Fibroblast of lung (primary cell): ENCODE results near the gene RNF19B. TPM values are rescaled to one million over a fixed set of nuclear protein-coding genes. Genes with fewer than 3 reads are reported as not detected.

ENCODE experiments used
- DNase-seq, 2 donors: peaks; one replicate each; pipeline versions ENCODE4 v3.0.0 to v3.0.0-alpha.2; 2010; ENCODE audit warnings: low read depth in 2 of 2
- H2AFZ ChIP-seq: 2 replicates; pipeline ENCODE4 v1.5.1; 2012; ENCODE audit warnings: low read length, control low read depth, inconsistent platforms
- H3K27ac ChIP-seq: 2 replicates; pipeline ENCODE4 v1.5.1; 2011; ENCODE audit warnings: low read length, control low read depth; ENCODE audit not compliant: insufficient read depth
- H3K27me3 ChIP-seq: 2 replicates; pipeline ENCODE4 v1.5.1; 2011; ENCODE audit warnings: mild to moderate bottlenecking, low read length; ENCODE audit not compliant: control insufficient read depth, insufficient read depth
- H3K36me3 ChIP-seq: 2 replicates; pipeline ENCODE4 v1.5.1; 2011; ENCODE audit warnings: low read length; ENCODE audit not compliant: control insufficient read depth, insufficient read depth
- H3K4me1 ChIP-seq: 2 replicates; pipeline ENCODE4 v1.5.1; 2011; ENCODE audit warnings: low read length; ENCODE audit not compliant: control insufficient read depth, insufficient read depth; ENCODE audit errors: extremely low read depth
- H3K4me2 ChIP-seq: 2 replicates; pipeline ENCODE4 v1.5.1; 2011; ENCODE audit warnings: low read length, control low read depth; ENCODE audit not compliant: insufficient read depth; ENCODE audit errors: extremely low read depth
- H3K4me3 ChIP-seq, 4 experiments: fragments of 200-600 bp in 1 of 4; sonication (generic) in 1 of 4; replicated peaks in 1 of 4; 2 replicates each; pipeline ENCODE4 v1.5.1; 2011 to 2016; ENCODE audit warnings: low read length in 4 of 4, low read depth in 3 of 4, mild to moderate bottlenecking in 3 of 4, control low read depth in 2 of 4, inconsistent platforms in 1 of 4, mixed read lengths in 1 of 4; ENCODE audit not compliant: insufficient read depth in 1 of 4; ENCODE audit errors: control extremely low read depth in 1 of 4
- H3K79me2 ChIP-seq: 2 replicates; pipeline ENCODE4 v1.5.1; 2012; ENCODE audit warnings: mild to moderate bottlenecking, low read length, inconsistent platforms; ENCODE audit not compliant: control insufficient read depth, insufficient read depth
- H3K9ac ChIP-seq: 2 replicates; pipeline ENCODE4 v1.5.1; 2011; ENCODE audit warnings: mild to moderate bottlenecking, low read length, control low read depth; ENCODE audit not compliant: insufficient read depth
- H3K9me3 ChIP-seq: 2 replicates; pipeline ENCODE4 v1.5.1; 2012; ENCODE audit warnings: low read depth, low read length; ENCODE audit not compliant: control insufficient read depth, insufficient read depth
- H4K20me1 ChIP-seq: 2 replicates; pipeline ENCODE4 v1.5.1; 2011; ENCODE audit warnings: low read length; ENCODE audit not compliant: control insufficient read depth, insufficient read depth; ENCODE audit errors: extremely low read depth
- EZH2 ChIP-seq: IDR thresholded peaks from 2 replicates; pipeline ENCODE4 v1.5.1; 2012; ENCODE audit warnings: low read length, control low read depth, mild to moderate bottlenecking; ENCODE audit errors: missing control alignments
- polyA plus RNA-seq, 2 donors: library from polyadenylated mRNA; depleted of rRNA in 1 of 2; stranded (reverse) in 1 of 2; unstranded in 1 of 2; fragments of >200 nt; gene quantifications; 2 replicates each; pipeline ENCODE4 v1.2.1, GENCODE V29; 2011 to 2012; ENCODE audit warnings: missing spikeins in 1 of 2
- total RNA-seq: library from RNA; depleted of rRNA; stranded (reverse); fragments of >200 nt; gene quantifications from 2 replicates; pipeline ENCODE4 v1.2.1, GENCODE V29; 2014
- TF ChIP-seq, protein P1 (sequence below), 2 donors: IDR thresholded peaks in 1 of 2; conservative IDR thresholded peaks in 1 of 2; 1 replicate in 1 of 2; 2 replicates in 1 of 2; pipeline ENCODE4 v1.5.1; 2011 to 2012; ENCODE audit warnings: low read length in 2 of 2, control low read depth in 1 of 2, inconsistent platforms in 1 of 2, low read depth in 1 of 2, mild to moderate bottlenecking in 1 of 2

The RNF19B gene
- total and polyA plus RNA-seq, 2 donors (not counting 1 experiment from before 2014, with no cell fraction given): 10.1 to 15.4 TPM

GRCh38 chr1:33001282-33001681 is 36.7 kb upstream of the RNF19B start:
- no peak overlapping the region for H3K4me3 ChIP-seq
- no peaks in the 10 kb centered on the region for H3K27me3 ChIP-seq
- no peak overlapping the region for H3K27ac ChIP-seq
- H2AFZ ChIP-seq: no peak overlapping the region
- no peak for DNase-seq
- H3K9me3 ChIP-seq: no peaks in the 10 kb centered on the region
- no peaks in the 10 kb centered on the region for H3K79me2 ChIP-seq
- H3K9ac ChIP-seq: no peak overlapping the region
- H3K4me2 ChIP-seq: no peak overlapping the region
- H4K20me1 ChIP-seq: no peaks in the 10 kb centered on the region
- TF ChIP-seq, protein P1, sequence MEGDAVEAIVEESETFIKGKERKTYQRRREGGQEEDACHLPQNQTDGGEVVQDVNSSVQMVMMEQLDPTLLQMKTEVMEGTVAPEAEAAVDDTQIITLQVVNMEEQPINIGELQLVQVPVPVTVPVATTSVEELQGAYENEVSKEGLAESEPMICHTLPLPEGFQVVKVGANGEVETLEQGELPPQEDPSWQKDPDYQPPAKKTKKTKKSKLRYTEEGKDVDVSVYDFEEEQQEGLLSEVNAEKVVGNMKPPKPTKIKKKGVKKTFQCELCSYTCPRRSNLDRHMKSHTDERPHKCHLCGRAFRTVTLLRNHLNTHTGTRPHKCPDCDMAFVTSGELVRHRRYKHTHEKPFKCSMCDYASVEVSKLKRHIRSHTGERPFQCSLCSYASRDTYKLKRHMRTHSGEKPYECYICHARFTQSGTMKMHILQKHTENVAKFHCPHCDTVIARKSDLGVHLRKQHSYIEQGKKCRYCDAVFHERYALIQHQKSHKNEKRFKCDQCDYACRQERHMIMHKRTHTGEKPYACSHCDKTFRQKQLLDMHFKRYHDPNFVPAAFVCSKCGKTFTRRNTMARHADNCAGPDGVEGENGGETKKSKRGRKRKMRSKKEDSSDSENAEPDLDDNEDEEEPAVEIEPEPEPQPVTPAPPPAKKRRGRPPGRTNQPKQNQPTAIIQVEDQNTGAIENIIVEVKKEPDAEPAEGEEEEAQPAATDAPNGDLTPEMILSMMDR (conservative IDR thresholded peaks at IDR 0.05 in 1 of 2, IDR thresholded peaks at IDR 0.05 in 1 of 2; ENCODE audit: low read depth in 1 of 2, low read length in 2 of 2): peak in 1 of 2 donors; percentile 14
- no peak for TF ChIP-seq EZH2
- peaks cover 20% of the 10 kb centered on the region for H3K4me1 ChIP-seq
- no peaks in the 10 kb centered on the region for H3K36me3 ChIP-seq

- no peak for TF ChIP-seq EZH2
- TF ChIP-seq, protein P1 (conservative IDR thresholded peaks at IDR 0.05 in 1 of 2, IDR thresholded peaks at IDR 0.05 in 1 of 2; ENCODE audit: low read depth in 1 of 2, low read length in 2 of 2): no peak
- DNase-seq: no peak
- Histone ChIP-seq H3K9ac (no peak overlapping the region), H4K20me1 (no peaks in the 10 kb centered on the region), H3K4me2 (no peak overlapping the region), H3K4me1 (peaks cover 20% of the 10 kb centered on the region), H3K27ac (no peak overlapping the region), H3K27me3 (no peaks in the 10 kb centered on the region), H2AFZ (no peak overlapping the region), H3K4me3 (no peak overlapping the region), H3K9me3 (no peaks in the 10 kb centered on the region), H3K79me2 (no peaks in the 10 kb centered on the region), H3K36me3 (no peaks in the 10 kb centered on the region)
Observed at GRCh38 chr1:33000427-33001026, 35.9 kb upstream of the RNF19B start.

GRCh38 chr1:32998997-32999396 is 34.4 kb upstream of the RNF19B start:
- H3K9ac ChIP-seq: no peak overlapping the region
- no peak for DNase-seq
- TF ChIP-seq, protein P1 (conservative IDR thresholded peaks at IDR 0.05 in 1 of 2, IDR thresholded peaks at IDR 0.05 in 1 of 2; ENCODE audit: low read depth in 1 of 2, low read length in 2 of 2): no peak
- H3K9me3 ChIP-seq: no peaks in the 10 kb centered on the region
- H3K27me3 ChIP-seq: no peaks in the 10 kb centered on the region
- H2AFZ ChIP-seq: no peak overlapping the region
- no peak overlapping the region for H3K4me3 ChIP-seq
- H3K27ac ChIP-seq: no peak overlapping the region
- no peaks in the 10 kb centered on the region for H4K20me1 ChIP-seq
- no peaks in the 10 kb centered on the region for H3K36me3 ChIP-seq
- no peak overlapping the region for H3K4me2 ChIP-seq
- H3K79me2 ChIP-seq: no peaks in the 10 kb centered on the region
- H3K4me1 ChIP-seq: peaks cover 20% of the 10 kb centered on the region
